Activated T-helper 17 cell treated with anti-CD3 and anti-CD28 coated beads, Interleukin-2, amount 50 U/mL, for 72 hours (primary cell): ENCODE results near the gene BAAT. TPM values are rescaled to one million over a fixed set of nuclear protein-coding genes. Genes with fewer than 3 reads are reported as not detected.

Experiments
- ATAC-seq: fragments of 150-1000 bp; cut with Tn5 transposase; replicated peaks from 2 replicates; pipeline ENCODE4 v1.10.0; 2021; ENCODE audit warnings: mild to moderate bottlenecking, moderate library complexity
- H3K27ac Mint-ChIP-seq: one replicate; pipeline ENCODE4 v1.8.0; 2022; ENCODE audit warnings: mixed read lengths
- H3K27me3 Mint-ChIP-seq: one replicate; pipeline ENCODE4 v1.8.0; 2022; ENCODE audit warnings: mixed read lengths
- H3K36me3 Mint-ChIP-seq: one replicate; pipeline ENCODE4 v1.8.0; 2022; ENCODE audit warnings: low read depth, mild to moderate bottlenecking, mixed read lengths
- H3K4me1 Mint-ChIP-seq: one replicate; pipeline ENCODE4 v1.8.0; 2022; ENCODE audit warnings: mixed read lengths
- H3K4me3 Mint-ChIP-seq: one replicate; pipeline ENCODE4 v1.8.0; 2022; ENCODE audit warnings: mild to moderate bottlenecking, mixed read lengths
- H3K9me3 Mint-ChIP-seq: one replicate; pipeline ENCODE4 v1.8.0; 2022; ENCODE audit warnings: mixed read lengths
- total RNA-seq, 2 donors: library from RNA; stranded (reverse); gene quantifications; one replicate each; pipeline ENCODE4 v1.2.3, GENCODE V29; 2022

BAAT gene
- total RNA-seq, 2 donors from 2014 or later: 0.08 TPM; not detected in 1

- H3K4me3 Mint-ChIP-seq: no peak overlapping the region
- ATAC-seq: no peak
Observed at GRCh38 chr9:101360647-101361046, 24.2 kb downstream of the BAAT start.

GRCh38 chr9:101359679-101360078 is 25.1 kb downstream of the BAAT start:
- H3K4me3 Mint-ChIP-seq: no peak overlapping the region
- H3K9me3 Mint-ChIP-seq: no peaks in the 10 kb centered on the region
- no peaks in the 10 kb centered on the region for H3K36me3 Mint-ChIP-seq
- H3K4me1 Mint-ChIP-seq: no peaks in the 10 kb centered on the region
- no peak overlapping the region for H3K27ac Mint-ChIP-seq
- no peak for ATAC-seq
- H3K27me3 Mint-ChIP-seq: no peaks in the 10 kb centered on the region

More at GRCh38 chr9:101360647-101361046, 24.2 kb downstream of the BAAT start:
- no peak overlapping the region for H3K27ac Mint-ChIP-seq
- H3K27me3 Mint-ChIP-seq: no peaks in the 10 kb centered on the region
- no peaks in the 10 kb centered on the region for H3K4me1 Mint-ChIP-seq
- no peaks in the 10 kb centered on the region for H3K36me3 Mint-ChIP-seq
- H3K9me3 Mint-ChIP-seq: no peaks in the 10 kb centered on the region

GRCh38 chr9:101356619-101357018 is 28.2 kb downstream of the BAAT start:
- Mint-ChIP-seq H3K27ac (no peak overlapping the region), H3K4me1 (no peaks in the 10 kb centered on the region)

DNA sequence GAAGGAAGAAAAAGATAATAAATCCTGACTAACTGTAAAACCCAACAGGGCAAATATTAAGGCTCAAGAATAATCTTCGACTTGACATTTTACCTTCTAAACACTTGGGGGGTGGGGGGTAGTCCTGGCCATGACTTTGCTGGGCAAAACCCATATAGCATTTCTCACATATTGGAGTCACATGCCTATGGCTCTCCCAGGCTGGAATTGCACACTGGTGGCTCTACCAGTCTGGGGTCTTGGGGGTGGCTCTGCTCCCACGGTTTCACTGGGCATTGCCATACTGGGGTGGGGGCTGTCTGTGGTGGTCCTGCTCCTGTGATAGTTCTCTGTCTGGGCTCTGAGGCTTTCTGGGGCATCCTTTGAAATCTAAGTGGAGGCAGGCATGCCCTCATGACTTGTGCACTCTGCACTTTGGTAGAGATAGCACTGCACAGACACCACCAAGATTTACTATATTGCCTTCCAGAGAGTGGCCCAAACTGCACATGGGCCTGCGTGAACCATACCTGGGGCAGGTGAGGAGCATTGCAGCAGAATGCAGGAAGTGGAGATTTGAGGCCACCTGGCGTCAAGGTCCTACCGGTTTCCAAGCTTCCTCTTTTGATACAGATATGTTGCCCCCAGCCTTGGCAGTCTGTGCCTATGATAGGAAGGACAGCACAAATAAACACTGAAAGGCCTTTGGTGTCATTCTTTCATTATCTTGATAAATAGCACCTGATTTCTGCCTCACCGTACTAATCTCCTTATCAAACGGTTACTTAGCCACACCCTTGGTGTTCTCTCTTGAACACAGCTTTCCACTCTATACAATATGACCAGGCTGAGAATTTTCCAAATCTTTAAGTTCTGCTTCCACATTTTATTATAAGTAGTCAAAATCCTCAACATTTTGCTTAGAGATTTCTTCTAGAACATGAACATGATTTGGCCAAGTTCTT is 29.8 kb downstream of the BAAT start:
- ATAC-seq: no peak
- Mint-ChIP-seq H3K4me3 (no peak overlapping the region), H3K4me1 (no peaks in the 10 kb centered on the region), H3K27me3 (peaks cover 7% of the 10 kb centered on the region), H3K9me3 (no peaks in the 10 kb centered on the region), H3K27ac (no peak overlapping the region), H3K36me3 (no peaks in the 10 kb centered on the region)

More at GRCh38 chr9:101356619-101357018, 28.2 kb downstream of the BAAT start:
- Mint-ChIP-seq H3K4me3 (no peak overlapping the region), H3K36me3 (no peaks in the 10 kb centered on the region), H3K9me3 (no peaks in the 10 kb centered on the region), H3K27me3 (peaks cover 7% of the 10 kb centered on the region)
- ATAC-seq: no peak

- Mint-ChIP-seq H3K36me3 (no peaks in the 10 kb centered on the region), H3K27ac (no peak overlapping the region), H3K27me3 (peaks cover 7% of the 10 kb centered on the region), H3K4me3 (no peak overlapping the region), H3K9me3 (no peaks in the 10 kb centered on the region), H3K4me1 (no peaks in the 10 kb centered on the region)
- no peak for ATAC-seq
Observed at GRCh38 chr9:101354143-101354764, 30.6 kb downstream of the BAAT start.

DNA sequence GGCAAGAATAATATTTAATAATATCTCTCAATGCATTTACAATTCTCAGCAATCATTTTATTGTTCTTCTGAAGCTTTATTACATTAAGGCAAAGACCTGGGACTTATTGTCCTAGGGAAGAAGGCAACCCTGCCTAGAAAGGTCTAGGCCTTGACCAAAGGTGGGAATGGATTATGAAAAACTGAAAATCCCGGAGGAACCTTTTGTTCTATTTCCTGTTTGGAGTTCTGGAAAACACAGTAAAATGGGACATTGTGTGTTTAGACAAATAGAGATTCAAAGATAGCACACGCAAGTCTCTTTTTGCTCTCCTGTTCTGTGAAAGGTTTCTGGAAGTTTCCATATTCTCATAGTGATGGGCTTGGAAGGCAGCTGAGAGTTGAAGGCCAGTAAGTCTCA is 31.1 kb downstream of the BAAT start:
- H3K27me3 Mint-ChIP-seq: peaks cover 7% of the 10 kb centered on the region
- H3K4me1 Mint-ChIP-seq: no peaks in the 10 kb centered on the region
- no peaks in the 10 kb centered on the region for H3K9me3 Mint-ChIP-seq
- ATAC-seq: no peak
- H3K27ac Mint-ChIP-seq: no peak overlapping the region
- H3K36me3 Mint-ChIP-seq: no peaks in the 10 kb centered on the region
- no peak overlapping the region for H3K4me3 Mint-ChIP-seq

DNA sequence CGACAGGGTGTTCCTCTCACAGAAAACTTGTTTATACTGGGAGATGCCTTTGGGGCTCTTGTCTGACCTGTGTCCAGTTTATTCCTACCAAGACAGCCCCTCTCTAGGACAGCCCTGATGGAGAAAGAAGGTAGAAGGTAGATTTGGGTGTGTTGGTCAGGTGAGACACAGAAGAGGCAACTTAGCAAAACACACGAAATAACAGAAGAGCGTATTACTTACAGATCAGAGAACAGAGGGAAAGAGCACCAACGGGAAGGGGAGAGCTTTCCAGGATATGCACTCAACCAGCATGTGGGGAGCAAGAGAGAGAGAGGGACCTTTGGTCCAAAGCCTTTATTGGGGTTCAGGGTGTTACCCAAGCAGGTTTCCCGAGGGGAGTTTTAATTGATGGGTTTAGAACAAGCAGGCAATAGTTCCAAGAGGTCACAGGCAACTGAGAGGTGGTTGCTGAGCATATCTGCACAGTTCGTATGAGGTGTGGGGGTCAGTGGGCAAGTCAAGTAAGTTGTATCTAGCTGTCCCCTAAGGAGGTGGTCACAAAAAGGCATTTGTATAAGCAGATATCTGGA is 31.8 kb downstream of the BAAT start:
- H3K4me3 Mint-ChIP-seq: no peak overlapping the region
- no peak for ATAC-seq
- no peaks in the 10 kb centered on the region for H3K4me1 Mint-ChIP-seq
- no peaks in the 10 kb centered on the region for H3K36me3 Mint-ChIP-seq
- no peak overlapping the region for H3K27ac Mint-ChIP-seq
- H3K9me3 Mint-ChIP-seq: no peaks in the 10 kb centered on the region
- peaks cover 7% of the 10 kb centered on the region for H3K27me3 Mint-ChIP-seq

DNA sequence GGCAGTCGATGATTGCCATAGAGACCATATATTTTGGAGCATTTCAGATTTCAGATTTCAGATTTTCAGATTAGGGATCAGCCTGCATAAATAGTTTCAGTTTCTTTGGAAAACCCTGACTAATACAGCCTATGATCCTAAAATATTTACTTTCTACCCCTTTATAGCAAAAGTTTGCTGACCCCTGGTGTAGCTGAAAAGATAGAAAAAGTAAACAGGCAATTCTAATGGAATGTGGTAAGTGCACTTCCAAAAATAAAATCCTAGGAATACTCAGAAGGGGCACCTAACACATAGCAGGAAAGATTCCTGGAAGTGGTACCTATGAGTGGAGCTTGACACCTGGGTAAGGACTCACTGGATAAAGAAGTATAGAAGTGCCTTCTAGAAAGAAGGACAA is 34.5 kb downstream of the BAAT start:
- Mint-ChIP-seq H3K27me3 (peaks cover 8% of the 10 kb centered on the region), H3K9me3 (no peaks in the 10 kb centered on the region), H3K4me1 (no peaks in the 10 kb centered on the region), H3K36me3 (no peaks in the 10 kb centered on the region), H3K4me3 (no peak overlapping the region), H3K27ac (no peak overlapping the region)
- ATAC-seq: no peak

GRCh38 chr9:101342595-101342994 is 42.2 kb downstream of the BAAT start:
- H3K27me3 Mint-ChIP-seq: peaks cover 25% of the 10 kb centered on the region
- no peak for ATAC-seq
- H3K36me3 Mint-ChIP-seq: no peaks in the 10 kb centered on the region
- no peak overlapping the region for H3K4me3 Mint-ChIP-seq
- H3K9me3 Mint-ChIP-seq: no peaks in the 10 kb centered on the region
- no peaks in the 10 kb centered on the region for H3K4me1 Mint-ChIP-seq
- no peak overlapping the region for H3K27ac Mint-ChIP-seq

- Mint-ChIP-seq H3K4me3 (no peak overlapping the region), H3K36me3 (no peaks in the 10 kb centered on the region), H3K27ac (no peak overlapping the region)
Observed at GRCh38 chr9:101341958-101342357, 42.8 kb downstream of the BAAT start.

DNA sequence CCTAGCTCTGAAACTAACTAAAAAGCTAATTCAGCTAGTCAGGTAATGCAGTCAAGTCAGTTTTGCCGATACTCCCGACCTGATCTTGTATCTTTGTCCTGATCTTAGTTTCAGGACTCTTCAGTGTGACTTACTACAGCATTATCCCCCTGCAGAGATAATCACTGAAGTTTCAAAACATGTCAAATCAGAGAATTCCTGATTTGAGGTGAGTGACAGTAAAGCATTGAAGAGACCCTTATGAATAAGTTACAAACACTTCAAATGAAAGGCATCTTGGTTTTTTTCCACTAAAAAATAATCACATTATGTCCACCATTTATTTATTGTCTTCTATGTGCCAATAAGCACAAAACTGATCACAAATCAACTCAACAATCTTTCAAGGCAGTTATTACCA is 47.6 kb downstream of the BAAT start:
- Mint-ChIP-seq H3K36me3 (no peaks in the 10 kb centered on the region), H3K27me3 (peaks cover 24% of the 10 kb centered on the region), H3K9me3 (no peaks in the 10 kb centered on the region), H3K27ac (no peak overlapping the region), H3K4me1 (no peaks in the 10 kb centered on the region), H3K4me3 (no peak overlapping the region)
- no peak for ATAC-seq

More at GRCh38 chr9:101341958-101342357, 42.8 kb downstream of the BAAT start:
- Mint-ChIP-seq H3K27me3 (peaks cover 26% of the 10 kb centered on the region), H3K4me1 (no peaks in the 10 kb centered on the region), H3K9me3 (no peaks in the 10 kb centered on the region)
- no peak for ATAC-seq

DNA sequence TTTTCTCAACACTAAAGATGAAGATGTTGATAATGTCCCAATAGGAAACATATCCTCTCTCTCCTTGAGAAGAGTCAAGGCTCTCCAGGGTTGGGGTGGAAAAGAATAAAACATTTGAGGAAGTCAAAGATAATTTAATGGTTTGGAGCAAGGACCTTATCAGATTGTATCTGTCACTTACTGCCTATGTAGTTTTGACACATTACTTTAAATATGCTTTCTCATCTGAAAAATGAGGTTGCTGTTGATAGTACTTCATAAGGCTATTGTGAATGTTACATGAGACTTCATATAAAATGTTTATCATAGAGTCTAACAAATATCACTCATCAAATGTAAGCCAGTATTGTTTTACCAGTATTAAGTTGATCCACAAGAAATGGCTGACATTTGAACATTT is 48.7 kb downstream of the BAAT start:
- Mint-ChIP-seq H3K4me3 (no peak overlapping the region), H3K36me3 (no peaks in the 10 kb centered on the region), H3K4me1 (no peaks in the 10 kb centered on the region), H3K9me3 (no peaks in the 10 kb centered on the region), H3K27me3 (peaks cover 24% of the 10 kb centered on the region), H3K27ac (no peak overlapping the region)
- ATAC-seq: no peak

DNA sequence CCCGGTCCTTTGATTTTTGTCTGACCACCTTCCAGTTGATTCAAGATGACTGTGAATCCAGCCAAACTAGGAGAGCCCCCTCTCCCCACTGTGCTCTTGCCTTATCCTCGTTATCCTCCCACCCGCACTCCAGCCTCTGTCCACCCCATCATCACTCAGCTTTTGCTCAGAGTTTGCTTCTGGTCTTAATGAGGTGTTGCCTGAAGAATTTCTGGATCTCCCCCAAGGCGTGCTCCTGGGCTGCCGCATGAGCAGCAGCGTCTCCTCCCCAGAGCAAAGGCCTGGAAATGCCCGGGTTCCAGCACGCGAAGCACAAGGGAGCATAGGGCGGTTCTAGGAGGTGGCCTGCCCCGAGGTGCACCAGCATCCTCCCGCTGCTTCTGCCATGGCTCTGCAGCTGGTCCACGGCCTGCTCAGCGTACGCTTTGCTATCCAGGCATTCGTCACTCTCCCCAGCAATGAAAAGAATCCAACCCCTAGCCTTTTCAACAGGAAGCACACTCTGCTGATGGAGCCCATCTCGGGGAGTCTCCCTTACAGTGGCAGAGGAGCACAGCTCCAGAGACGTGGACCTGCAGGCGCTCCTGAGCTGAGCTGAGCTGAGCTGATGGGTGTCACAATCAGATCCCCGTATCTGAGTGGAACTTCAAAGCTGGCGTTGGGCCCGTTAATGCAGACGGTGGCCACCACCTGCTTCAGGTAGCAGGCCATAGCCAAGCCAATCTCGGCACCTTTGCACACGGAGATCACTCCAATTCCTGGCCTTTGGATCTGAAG is 50.7 kb downstream of the BAAT start:
- Mint-ChIP-seq H3K36me3 (no peaks in the 10 kb centered on the region), H3K4me3 (no peak overlapping the region), H3K27me3 (peaks cover 16% of the 10 kb centered on the region), H3K9me3 (no peaks in the 10 kb centered on the region), H3K4me1 (no peaks in the 10 kb centered on the region), H3K27ac (no peak overlapping the region)
- ATAC-seq: no peak

DNA sequence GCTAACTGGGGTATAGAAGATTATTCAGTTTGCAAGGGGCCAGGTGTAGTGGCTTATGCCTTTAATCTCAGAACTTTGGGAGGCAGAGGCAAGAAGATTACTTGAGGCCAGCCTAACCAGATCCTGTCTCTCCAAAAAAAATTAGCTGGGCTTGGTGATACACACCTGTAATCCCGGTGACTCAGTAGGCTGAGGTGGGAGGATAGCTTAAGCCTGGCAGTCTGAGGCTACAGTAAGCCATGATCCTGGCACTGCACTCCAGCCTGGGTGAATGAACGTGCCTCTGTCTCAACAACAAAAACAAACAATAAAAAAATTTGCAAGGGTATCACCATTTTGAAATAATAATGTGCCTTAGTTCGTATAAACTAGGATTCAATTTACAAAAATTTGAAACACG is 51.3 kb downstream of the BAAT start:
- no peak for ATAC-seq
- H3K9me3 Mint-ChIP-seq: no peaks in the 10 kb centered on the region
- H3K4me3 Mint-ChIP-seq: no peak overlapping the region
- H3K27me3 Mint-ChIP-seq: peaks cover 16% of the 10 kb centered on the region
- no peaks in the 10 kb centered on the region for H3K4me1 Mint-ChIP-seq
- no peaks in the 10 kb centered on the region for H3K36me3 Mint-ChIP-seq
- H3K27ac Mint-ChIP-seq: no peak overlapping the region
